CD8-positive, alpha-beta memory T cell (primary cell): ENCODE measurements around the gene ARHGAP44. TPM values are rescaled to one million over a fixed set of nuclear protein-coding genes. Genes with fewer than 3 reads are reported as not detected.

Source experiments
- CTCF ChIA-PET: fragments of 350-600 bp; sonication (Branson Sonifier 250); formaldehyde crosslinking; loops from one replicate; lab custom pipeline; 2021; ENCODE audit warnings: antibody characterized with exemption; lab: Charles Lee
- POLR2A ChIA-PET: fragments of 350-600 bp; sonication (Branson Sonifier 250); formaldehyde crosslinking; loops from one replicate; lab custom pipeline; 2021; ENCODE audit warnings: antibody characterized with exemption; lab: Charles Lee
- DNase-seq, 5 donors: peaks; one replicate each; pipeline versions ENCODE4 v3.0.0 to v3.0.0-alpha.2; 2020 to 2022; ENCODE audit warnings: mixed read lengths in 1 of 5
- H3K27ac ChIP-seq: one replicate; pipeline ENCODE4 v1.7.0; 2013; ENCODE audit warnings: low read depth, mild to moderate bottlenecking, low read length, moderate library complexity
- H3K27me3 ChIP-seq: 2 replicates; pipeline ENCODE4 v1.7.0; 2013; ENCODE audit warnings: low read length, mild to moderate bottlenecking; ENCODE audit not compliant: insufficient read depth, poor library complexity, severe bottlenecking
- H3K36me3 ChIP-seq: 2 replicates; pipeline ENCODE4 v1.7.0; 2013; ENCODE audit warnings: mild to moderate bottlenecking, low read length, moderate library complexity; ENCODE audit not compliant: insufficient read depth
- H3K4me1 ChIP-seq: 2 replicates; pipeline ENCODE4 v1.7.0; 2013; ENCODE audit warnings: mild to moderate bottlenecking, low read length, moderate library complexity; ENCODE audit not compliant: insufficient read depth
- H3K4me3 ChIP-seq: 2 replicates; pipeline ENCODE4 v1.7.0; 2013; ENCODE audit warnings: mild to moderate bottlenecking, low read length
- H3K9me3 ChIP-seq: 2 replicates; pipeline ENCODE4 v1.7.0; 2013; ENCODE audit warnings: mild to moderate bottlenecking, low read length
- H3K27ac Mint-ChIP-seq, 8 donors: one replicate each; pipeline ENCODE4 v1.8.0; 2020 to 2021; ENCODE audit warnings: mixed read lengths in 8 of 8, mild to moderate bottlenecking in 6 of 8, inconsistent platforms in 3 of 8, moderate library complexity in 3 of 8
- H3K27me3 Mint-ChIP-seq, 2 donors: one replicate each; pipeline ENCODE4 v1.8.0; 2020 to 2021; ENCODE audit warnings: mixed read lengths in 2 of 2, mild to moderate bottlenecking in 1 of 2, moderate library complexity in 1 of 2
- H3K36me3 Mint-ChIP-seq, 3 donors: one replicate each; pipeline ENCODE4 v1.8.0; 2020 to 2021; ENCODE audit warnings: mixed read lengths in 3 of 3, inconsistent platforms in 1 of 3, mild to moderate bottlenecking in 1 of 3
- H3K4me1 Mint-ChIP-seq, 3 donors: one replicate each; pipeline ENCODE4 v1.8.0; 2020 to 2021; ENCODE audit warnings: mixed read lengths in 3 of 3, inconsistent platforms in 1 of 3, mild to moderate bottlenecking in 1 of 3
- H3K4me3 Mint-ChIP-seq, 7 donors: one replicate each; pipeline ENCODE4 v1.8.0; 2020 to 2021; ENCODE audit warnings: mixed read lengths in 7 of 7, mild to moderate bottlenecking in 6 of 7, moderate library complexity in 4 of 7, inconsistent platforms in 2 of 7
- H3K9me3 Mint-ChIP-seq, 5 donors: one replicate each; pipeline ENCODE4 v1.8.0; 2020 to 2022; ENCODE audit warnings: mixed read lengths in 5 of 5, mild to moderate bottlenecking in 3 of 5, moderate library complexity in 2 of 5, inconsistent platforms in 1 of 5
- polyA plus RNA-seq: library from polyadenylated mRNA; unstranded; fragments of 300-500 nt; fragmentation: Illumina TruSeq; gene quantifications from one replicate; pipeline ENCODE4 v1.2.3, GENCODE V29; 2021
- total RNA-seq, 2 experiments: library from RNA; stranded (reverse); gene quantifications; one replicate each; pipeline ENCODE4 v1.2.3, GENCODE V29; 2021

The ARHGAP44 gene
- total and polyA plus RNA-seq, 3 experiments from 2014 or later = not detected

DNA sequence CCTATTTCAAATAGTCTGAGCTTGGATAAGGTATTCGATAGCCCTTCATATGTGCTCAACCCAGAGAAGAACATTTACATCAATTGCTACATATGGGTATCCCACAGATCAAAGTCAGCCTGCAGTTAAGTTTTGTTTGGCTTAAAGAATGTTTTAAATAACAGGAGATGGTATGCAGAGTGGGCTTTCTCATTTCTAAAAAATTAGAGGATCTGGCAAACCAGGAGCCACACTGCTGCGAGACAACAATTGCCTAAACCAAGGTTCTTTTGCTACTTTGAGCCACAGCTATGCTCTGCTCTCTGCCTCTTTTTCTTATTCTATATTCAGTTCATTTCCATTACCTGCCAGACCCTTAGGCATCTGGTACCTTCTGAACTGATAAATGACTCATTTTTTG lies 30.2 kb upstream of the ARHGAP44 start:
- no peaks in the 10 kb centered on the region for H3K36me3 ChIP-seq
- Mint-ChIP-seq H3K4me3 (no peak overlapping the region), H3K27me3 (peaks cover 0 to 2% of the 10 kb centered on the region in 2 donors), H3K27ac (no peak overlapping the region), H3K9me3 (peaks cover 0 to 5% (median 2%) of the 10 kb centered on the region in 5 donors), H3K4me1 (no peaks in the 10 kb centered on the region), H3K36me3 (no peaks in the 10 kb centered on the region)
- H3K4me3 ChIP-seq = no peak overlapping the region
- H3K9me3 ChIP-seq = no peaks in the 10 kb centered on the region
- H3K27ac ChIP-seq = no peak overlapping the region
- ChIA-PET CTCF (no interaction called here), POLR2A (no interaction called here)
- DNase-seq = no peak
- H3K4me1 ChIP-seq = no peaks in the 10 kb centered on the region
- no peaks in the 10 kb centered on the region for H3K27me3 ChIP-seq

DNA sequence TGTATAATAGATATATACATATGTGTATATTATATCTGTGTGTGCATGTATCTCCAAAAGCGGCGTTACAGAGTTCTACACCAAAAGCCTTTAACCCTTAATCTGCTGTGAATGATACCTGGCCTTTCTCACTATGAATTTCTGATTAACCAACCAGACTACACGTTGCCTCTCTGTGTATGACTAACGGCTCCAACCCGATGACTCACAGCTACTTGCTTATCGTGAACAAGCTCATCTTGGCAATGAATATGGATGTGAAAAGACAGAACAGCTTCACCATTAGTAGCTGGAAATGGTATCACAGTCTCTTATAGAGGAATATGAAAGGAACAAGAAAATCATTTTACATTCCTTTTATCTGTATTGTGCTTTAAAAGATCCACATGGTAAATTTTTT lies 23.8 kb upstream of the ARHGAP44 start:
- no peaks in the 10 kb centered on the region for H3K4me1 ChIP-seq
- H3K36me3 ChIP-seq = no peaks in the 10 kb centered on the region
- DNase-seq = no peak
- ChIA-PET POLR2A (no interaction called here), CTCF (no interaction called here)
- H3K9me3 ChIP-seq = no peaks in the 10 kb centered on the region
- Mint-ChIP-seq H3K9me3 (peaks cover 0 to 4% (median 0%) of the 10 kb centered on the region in 5 donors), H3K27ac (no peak overlapping the region), H3K27me3 (peaks cover 0 to 1% of the 10 kb centered on the region in 2 donors), H3K4me3 (no peak overlapping the region), H3K36me3 (peaks cover 0 to 3% (median 0%) of the 10 kb centered on the region in 3 donors), H3K4me1 (no peaks in the 10 kb centered on the region)
- H3K27me3 ChIP-seq = no peaks in the 10 kb centered on the region
- H3K27ac ChIP-seq = no peak overlapping the region
- no peak overlapping the region for H3K4me3 ChIP-seq

GRCh38 chr17:12768255-12768654 lies 21.0 kb upstream of the ARHGAP44 start:
- H3K27me3 ChIP-seq = no peaks in the 10 kb centered on the region
- Mint-ChIP-seq H3K9me3 (peaks cover 0 to 3% (median 0%) of the 10 kb centered on the region in 5 donors), H3K36me3 (peaks cover 0 to 3% (median 0%) of the 10 kb centered on the region in 3 donors), H3K27me3 (no peaks in the 10 kb centered on the region), H3K4me3 (no peak overlapping the region), H3K4me1 (no peaks in the 10 kb centered on the region), H3K27ac (no peak overlapping the region)
- ChIA-PET POLR2A (no interaction called here), CTCF (no interaction called here)
- DNase-seq = no peak
- no peak overlapping the region for H3K27ac ChIP-seq
- no peaks in the 10 kb centered on the region for H3K9me3 ChIP-seq
- H3K36me3 ChIP-seq = no peaks in the 10 kb centered on the region
- no peaks in the 10 kb centered on the region for H3K4me1 ChIP-seq
- no peak overlapping the region for H3K4me3 ChIP-seq

DNA sequence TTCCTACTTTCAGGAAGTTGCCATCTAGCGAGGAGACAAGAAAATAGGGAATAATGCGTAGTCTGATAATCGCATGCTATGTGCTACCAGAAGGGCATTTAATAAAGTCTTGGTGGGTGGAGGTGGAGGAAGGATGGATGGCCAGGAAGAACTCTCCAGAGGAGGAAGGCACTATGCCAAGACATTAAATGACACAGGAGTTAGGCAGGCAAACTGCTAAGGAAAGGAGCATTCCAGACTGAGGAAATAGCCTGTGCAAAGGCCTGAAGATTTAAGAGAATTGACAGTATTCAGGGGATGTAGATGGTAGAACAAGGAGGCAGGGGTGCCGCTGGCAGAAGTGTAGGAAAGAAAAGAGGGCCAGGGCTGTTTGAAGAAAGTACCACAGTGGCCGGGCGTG lies 19.3 kb upstream of the ARHGAP44 start:
- CTCF ChIA-PET = no interaction called here

GRCh38 chr17:12773153-12773552 lies 16.1 kb upstream of the ARHGAP44 start:
- H3K4me1 Mint-ChIP-seq = no peaks in the 10 kb centered on the region
- POLR2A ChIA-PET = no interaction called here

More for the DNA sequence above, 19.3 kb upstream of the ARHGAP44 start:
- Histone ChIP-seq H3K36me3 (no peaks in the 10 kb centered on the region), H3K4me3 (no peak overlapping the region), H3K4me1 (no peaks in the 10 kb centered on the region), H3K27me3 (no peaks in the 10 kb centered on the region), H3K9me3 (no peaks in the 10 kb centered on the region), H3K27ac (no peak overlapping the region)
- H3K27ac Mint-ChIP-seq = no peak overlapping the region
- H3K4me3 Mint-ChIP-seq = no peak overlapping the region
- H3K27me3 Mint-ChIP-seq = no peaks in the 10 kb centered on the region
- POLR2A ChIA-PET = no interaction called here
- no peak for DNase-seq
- H3K4me1 Mint-ChIP-seq = no peaks in the 10 kb centered on the region
- H3K9me3 Mint-ChIP-seq = peaks cover 0 to 3% (median 0%) of the 10 kb centered on the region in 5 donors
- H3K36me3 Mint-ChIP-seq = peaks cover 0 to 3% (median 0%) of the 10 kb centered on the region in 3 donors

GRCh38 chr17:12789075-12789480 lies 220 bp upstream of the ARHGAP44 start:
- CTCF ChIA-PET = no interaction called here
- no peak overlapping the region for H3K27ac Mint-ChIP-seq
- Histone ChIP-seq H3K27ac (no peak overlapping the region), H3K36me3 (no peaks in the 10 kb centered on the region), H3K27me3 (no peaks in the 10 kb centered on the region), H3K4me3 (no peak overlapping the region), H3K4me1 (no peaks in the 10 kb centered on the region), H3K9me3 (no peaks in the 10 kb centered on the region)
- peak overlapping the region in 5 of 7 donors; percentile 25 to 51 (median 38) for H3K4me3 Mint-ChIP-seq
- no peak for DNase-seq
- no peaks in the 10 kb centered on the region for H3K36me3 Mint-ChIP-seq
- H3K9me3 Mint-ChIP-seq = peaks cover 0 to 2% (median 0%) of the 10 kb centered on the region in 5 donors
- POLR2A ChIA-PET = no interaction called here
- H3K4me1 Mint-ChIP-seq = peaks cover 4 to 13% (median 6%) of the 10 kb centered on the region in 3 donors
- peaks cover 26 to 48% of the 10 kb centered on the region in 2 donors for H3K27me3 Mint-ChIP-seq

More at GRCh38 chr17:12773153-12773552, 16.1 kb upstream of the ARHGAP44 start:
- no peaks in the 10 kb centered on the region for H3K27me3 ChIP-seq
- CTCF ChIA-PET = no interaction called here
- no peaks in the 10 kb centered on the region for H3K27me3 Mint-ChIP-seq
- H3K4me1 ChIP-seq = no peaks in the 10 kb centered on the region
- DNase-seq = no peak
- H3K27ac ChIP-seq = no peak overlapping the region
- peaks cover 0 to 3% (median 0%) of the 10 kb centered on the region in 5 donors for H3K9me3 Mint-ChIP-seq
- no peaks in the 10 kb centered on the region for H3K36me3 ChIP-seq
- H3K4me3 Mint-ChIP-seq = no peak overlapping the region
- H3K4me3 ChIP-seq = no peak overlapping the region
- H3K27ac Mint-ChIP-seq = no peak overlapping the region
- no peaks in the 10 kb centered on the region for H3K9me3 ChIP-seq
- H3K36me3 Mint-ChIP-seq = peaks cover 0 to 3% (median 0%) of the 10 kb centered on the region in 3 donors

DNA sequence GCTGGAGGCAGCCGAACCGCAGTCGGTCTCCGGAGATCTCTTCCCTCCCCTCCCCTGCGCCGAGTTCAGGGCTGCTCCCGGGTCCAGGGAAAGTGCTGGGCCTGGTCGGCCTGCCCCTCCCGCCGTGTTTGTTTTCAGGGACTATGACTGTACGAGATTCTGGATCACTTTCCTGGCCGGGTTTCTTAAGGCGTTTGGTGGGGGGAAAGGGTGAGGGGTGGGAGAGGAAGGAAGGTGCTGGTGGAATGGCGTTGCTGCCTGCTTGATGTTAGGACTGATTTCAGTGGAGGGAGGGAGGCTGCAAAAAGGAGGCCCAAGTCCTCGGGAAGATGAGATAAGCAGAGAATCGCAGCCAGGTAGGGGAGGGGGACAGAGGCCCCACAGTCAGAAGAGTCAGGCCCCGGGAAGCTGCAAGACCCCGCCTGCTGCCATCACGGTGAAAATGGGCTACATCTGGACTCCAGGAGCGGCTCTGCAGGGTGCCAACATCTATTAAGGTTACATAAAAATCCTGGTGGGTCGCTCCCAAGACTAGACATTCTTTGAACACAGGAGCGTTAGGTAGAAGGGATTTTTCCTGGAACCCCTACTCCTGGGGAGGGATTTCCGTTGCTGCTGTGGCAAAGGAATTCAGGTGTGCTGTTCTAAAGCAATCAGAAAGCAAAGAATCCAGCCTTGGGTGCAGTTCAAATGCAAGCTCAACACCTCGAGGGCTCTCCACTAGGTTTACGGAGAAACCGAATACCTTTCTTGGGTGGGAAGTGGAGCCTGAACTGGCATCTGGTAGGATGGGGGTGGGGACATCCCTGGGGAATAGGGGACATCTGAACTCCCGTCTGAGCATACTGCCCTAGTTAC lies 1.2 kb downstream of the ARHGAP44 start:
- Mint-ChIP-seq H3K4me1 (peaks cover 4 to 13% (median 6%) of the 10 kb centered on the region in 3 donors), H3K4me3 (peak overlapping the region in 6 of 7 donors; percentile 32 to 85 (median 40)), H3K36me3 (no peaks in the 10 kb centered on the region), H3K27me3 (peaks cover 26 to 48% of the 10 kb centered on the region in 2 donors), H3K27ac (peak overlapping the region in 1 of 8 donors; percentile 25), H3K9me3 (peaks cover 0 to 2% (median 0%) of the 10 kb centered on the region in 5 donors)
- H3K36me3 ChIP-seq = no peaks in the 10 kb centered on the region
- H3K27ac ChIP-seq = no peak overlapping the region
- no peaks in the 10 kb centered on the region for H3K4me1 ChIP-seq
- POLR2A ChIA-PET = no interaction called here
- no peak for DNase-seq
- no peaks in the 10 kb centered on the region for H3K9me3 ChIP-seq
- CTCF ChIA-PET = no interaction called here
- H3K4me3 ChIP-seq = no peak overlapping the region
- H3K27me3 ChIP-seq = no peaks in the 10 kb centered on the region

- Histone ChIP-seq H3K9me3 (no peaks in the 10 kb centered on the region), H3K27ac (no peak overlapping the region), H3K4me3 (no peak overlapping the region), H3K36me3 (no peaks in the 10 kb centered on the region), H3K4me1 (no peaks in the 10 kb centered on the region), H3K27me3 (no peaks in the 10 kb centered on the region)
- Mint-ChIP-seq H3K36me3 (no peaks in the 10 kb centered on the region), H3K4me1 (peaks cover 3 to 6% (median 5%) of the 10 kb centered on the region in 3 donors), H3K4me3 (no peak overlapping the region), H3K27me3 (peaks cover 20 to 34% of the 10 kb centered on the region in 2 donors), H3K9me3 (peaks cover 0 to 17% (median 6%) of the 10 kb centered on the region in 5 donors), H3K27ac (no peak overlapping the region)
- no peak for DNase-seq
- POLR2A ChIA-PET = no interaction called here
- CTCF ChIA-PET = no interaction called here
Measured at GRCh38 chr17:12794919-12795532, 5.7 kb downstream of the ARHGAP44 start.
